Neural cell (in vitro differentiated cells): Measurements from ENCODE around the gene CSMD2. TPM values are rescaled to one million over a fixed set of nuclear protein-coding genes. Genes with fewer than 3 reads are reported as not detected.

ENCODE experiments used
- H2AFZ ChIP-seq: fragments of 200-600, 300-800 bp; sonication (generic), shearing (Covaris generic); 2 replicates; pipeline ENCODE4 v1.6.0; 2014; ENCODE audit warnings: low read depth, mild to moderate bottlenecking, antibody characterized with exemption, low read length, moderate library complexity
- H3F3A ChIP-seq: fragments of 200-600 bp; shearing (Covaris generic); 2 replicates; pipeline ENCODE4 v1.6.1; 2016; ENCODE audit warnings: mild to moderate bottlenecking, moderate library complexity, mixed read lengths, antibody characterized with exemption, low read length; ENCODE audit not compliant: insufficient read depth, poor library complexity, severe bottlenecking
- H3K27ac ChIP-seq: fragments of 200-600, 300-800 bp; sonication (generic), shearing (Covaris generic); 2 replicates; pipeline ENCODE4 v1.5.1; 2014; ENCODE audit warnings: mild to moderate bottlenecking, low read length, moderate library complexity
- H3K27me3 ChIP-seq: fragments of 300-800, 200-600 bp; sonication (generic), shearing (Covaris generic); 2 replicates; pipeline ENCODE4 v1.6.0; 2014; ENCODE audit warnings: mild to moderate bottlenecking, low read depth, low read length, moderate library complexity; ENCODE audit not compliant: insufficient read depth
- H3K36me3 ChIP-seq: fragments of 300-800, 200-600 bp; sonication (generic), shearing (Covaris generic); 2 replicates; pipeline ENCODE4 v1.5.1; 2014; ENCODE audit warnings: mild to moderate bottlenecking, antibody characterized with exemption, low read length, moderate library complexity; ENCODE audit not compliant: insufficient read depth
- H3K4me2 ChIP-seq: fragments of 300-800, 200-600 bp; sonication (generic), shearing (Covaris generic); 2 replicates; pipeline ENCODE4 v1.6.0; 2014; ENCODE audit warnings: mild to moderate bottlenecking, low read length
- H3K4me3 ChIP-seq: fragments of 300-800, 200-600 bp; sonication (generic), shearing (Covaris generic); 2 replicates; pipeline ENCODE4 v1.5.1; 2014; ENCODE audit warnings: mild to moderate bottlenecking, low read length, moderate library complexity
- H3K79me2 ChIP-seq: fragments of 200-600 bp; shearing (Covaris generic); replicated peaks from 2 replicates; pipeline ENCODE4 v1.6.0; 2014; ENCODE audit warnings: mild to moderate bottlenecking, low read length, moderate library complexity; ENCODE audit not compliant: insufficient read depth
- H3K9ac ChIP-seq: fragments of 300-800, 200-600 bp; sonication (generic), shearing (Covaris generic); 2 replicates; pipeline ENCODE4 v1.6.1; 2016; ENCODE audit warnings: mild to moderate bottlenecking, low read length, mixed read lengths
- H3K9me2 ChIP-seq: fragments of 200-600 bp; shearing (Covaris generic); 2 replicates; pipeline ENCODE4 v1.6.1; 2016; ENCODE audit warnings: mild to moderate bottlenecking, low read length, mixed read lengths; ENCODE audit not compliant: insufficient read depth
- H3K9me3 ChIP-seq: fragments of 200-600, 300-800 bp; sonication (generic), shearing (Covaris generic); 2 replicates; pipeline ENCODE4 v1.6.1; 2016; ENCODE audit warnings: mild to moderate bottlenecking, mixed run types, low read length, moderate library complexity, mixed read lengths
- H4K20me1 ChIP-seq: fragments of 200-600 bp; shearing (Covaris generic); 2 replicates; pipeline ENCODE4 v1.6.1; 2016; ENCODE audit warnings: mild to moderate bottlenecking, mixed run types; ENCODE audit not compliant: insufficient read depth
- EP300 ChIP-seq: fragments of 450-650 bp; conservative IDR thresholded peaks from 2 replicates; pipeline ENCODE4 v1.6.1; 2014; ENCODE audit warnings: antibody characterized with exemption, mild to moderate bottlenecking, moderate library complexity; ENCODE audit not compliant: poor library complexity, severe bottlenecking
- EZH2 ChIP-seq: fragments of 200-600, 300-800 bp; shearing (Covaris generic), sonication (generic); IDR thresholded peaks from 2 replicates; pipeline ENCODE4 v1.6.1; 2014; ENCODE audit warnings: antibody characterized with exemption, low read length, borderline replicate concordance, mild to moderate bottlenecking; ENCODE audit not compliant: insufficient read depth, poor library complexity, severe bottlenecking
- MXI1 ChIP-seq: fragments of 450-650 bp; conservative IDR thresholded peaks from 2 replicates; pipeline ENCODE4 v1.6.1; 2014; ENCODE audit warnings: antibody characterized with exemption, mild to moderate bottlenecking; ENCODE audit not compliant: poor library complexity, severe bottlenecking
- POLR2AphosphoS5 ChIP-seq: IDR thresholded peaks from 2 replicates; pipeline ENCODE4 v1.6.1; 2012
- RAD21 ChIP-seq: fragments of 450-650 bp; conservative IDR thresholded peaks from 2 replicates; pipeline ENCODE4 v1.6.1; 2014; ENCODE audit warnings: antibody characterized with exemption, mild to moderate bottlenecking, moderate library complexity
- SMC3 ChIP-seq: fragments of 450-650 bp; conservative IDR thresholded peaks from 2 replicates; pipeline ENCODE4 v1.6.1; 2014; ENCODE audit warnings: antibody characterized with exemption, mild to moderate bottlenecking, moderate library complexity; ENCODE audit not compliant: poor library complexity
- TAF1 ChIP-seq: IDR thresholded peaks from 2 replicates; pipeline ENCODE4 v1.6.1; 2012; ENCODE audit warnings: low read depth
- polyA plus RNA-seq: library from polyadenylated mRNA; depleted of rRNA; stranded (reverse); fragments of >200 nt; gene quantifications from 2 replicates; pipeline ENCODE4 v1.2.3, GENCODE V29; 2014
- TF ChIP-seq, protein P1 (sequence below): fragments of 450-650 bp; IDR thresholded peaks from 2 replicates; pipeline ENCODE4 v1.5.1; 2014; ENCODE audit warnings: antibody characterized with exemption, mild to moderate bottlenecking, moderate library complexity; ENCODE audit not compliant: poor library complexity, severe bottlenecking
- TF ChIP-seq, protein P2 (sequence below): IDR thresholded peaks from 2 replicates; pipeline ENCODE4 v1.6.1; 2012; ENCODE audit warnings: borderline replicate concordance

The CSMD2 gene
- polyA plus RNA-seq, 1 donor from 2014 or later: 9.6 TPM

DNA sequence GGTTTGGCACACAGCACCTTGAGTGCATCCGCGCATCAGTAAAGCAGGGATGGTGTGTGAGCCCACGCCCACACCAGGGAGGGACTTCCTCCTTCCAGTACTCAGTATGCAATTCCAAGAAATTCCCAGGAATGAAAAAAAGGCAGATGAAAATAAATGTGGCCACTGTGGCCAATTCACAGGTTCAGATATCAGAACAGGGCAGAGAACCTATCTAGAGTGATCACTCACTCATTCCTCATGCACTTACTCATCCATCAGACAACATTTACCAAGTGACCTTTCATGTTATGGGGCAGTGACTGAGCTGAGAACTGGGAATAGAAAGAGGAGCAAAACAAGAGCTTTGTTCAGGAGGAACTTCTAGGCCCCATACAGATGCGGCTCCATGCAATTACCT lies 578.9 kb downstream of the CSMD2 start:
- Histone ChIP-seq H3K9me2 (no peaks in the 10 kb centered on the region), H3K27ac (no peak overlapping the region), H4K20me1 (no peaks in the 10 kb centered on the region), H3K79me2 (no peaks in the 10 kb centered on the region), H3K27me3 (no peaks in the 10 kb centered on the region), H3K36me3 (no peaks in the 10 kb centered on the region), H3K9me3 (no peaks in the 10 kb centered on the region), H3F3A (no peaks in the 10 kb centered on the region), H3K9ac (no peak overlapping the region), H3K4me3 (no peak overlapping the region), H3K4me2 (no peak overlapping the region), H2AFZ (no peak overlapping the region)
- TF ChIP-seq POLR2AphosphoS5: no peak
- TF ChIP-seq MXI1: no peak
- TF ChIP-seq SMC3: no peak
- no peak for TF ChIP-seq EP300
- TF ChIP-seq, protein P1, sequence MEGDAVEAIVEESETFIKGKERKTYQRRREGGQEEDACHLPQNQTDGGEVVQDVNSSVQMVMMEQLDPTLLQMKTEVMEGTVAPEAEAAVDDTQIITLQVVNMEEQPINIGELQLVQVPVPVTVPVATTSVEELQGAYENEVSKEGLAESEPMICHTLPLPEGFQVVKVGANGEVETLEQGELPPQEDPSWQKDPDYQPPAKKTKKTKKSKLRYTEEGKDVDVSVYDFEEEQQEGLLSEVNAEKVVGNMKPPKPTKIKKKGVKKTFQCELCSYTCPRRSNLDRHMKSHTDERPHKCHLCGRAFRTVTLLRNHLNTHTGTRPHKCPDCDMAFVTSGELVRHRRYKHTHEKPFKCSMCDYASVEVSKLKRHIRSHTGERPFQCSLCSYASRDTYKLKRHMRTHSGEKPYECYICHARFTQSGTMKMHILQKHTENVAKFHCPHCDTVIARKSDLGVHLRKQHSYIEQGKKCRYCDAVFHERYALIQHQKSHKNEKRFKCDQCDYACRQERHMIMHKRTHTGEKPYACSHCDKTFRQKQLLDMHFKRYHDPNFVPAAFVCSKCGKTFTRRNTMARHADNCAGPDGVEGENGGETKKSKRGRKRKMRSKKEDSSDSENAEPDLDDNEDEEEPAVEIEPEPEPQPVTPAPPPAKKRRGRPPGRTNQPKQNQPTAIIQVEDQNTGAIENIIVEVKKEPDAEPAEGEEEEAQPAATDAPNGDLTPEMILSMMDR: no peak
- no peak for TF ChIP-seq TAF1
- TF ChIP-seq, protein P2, sequence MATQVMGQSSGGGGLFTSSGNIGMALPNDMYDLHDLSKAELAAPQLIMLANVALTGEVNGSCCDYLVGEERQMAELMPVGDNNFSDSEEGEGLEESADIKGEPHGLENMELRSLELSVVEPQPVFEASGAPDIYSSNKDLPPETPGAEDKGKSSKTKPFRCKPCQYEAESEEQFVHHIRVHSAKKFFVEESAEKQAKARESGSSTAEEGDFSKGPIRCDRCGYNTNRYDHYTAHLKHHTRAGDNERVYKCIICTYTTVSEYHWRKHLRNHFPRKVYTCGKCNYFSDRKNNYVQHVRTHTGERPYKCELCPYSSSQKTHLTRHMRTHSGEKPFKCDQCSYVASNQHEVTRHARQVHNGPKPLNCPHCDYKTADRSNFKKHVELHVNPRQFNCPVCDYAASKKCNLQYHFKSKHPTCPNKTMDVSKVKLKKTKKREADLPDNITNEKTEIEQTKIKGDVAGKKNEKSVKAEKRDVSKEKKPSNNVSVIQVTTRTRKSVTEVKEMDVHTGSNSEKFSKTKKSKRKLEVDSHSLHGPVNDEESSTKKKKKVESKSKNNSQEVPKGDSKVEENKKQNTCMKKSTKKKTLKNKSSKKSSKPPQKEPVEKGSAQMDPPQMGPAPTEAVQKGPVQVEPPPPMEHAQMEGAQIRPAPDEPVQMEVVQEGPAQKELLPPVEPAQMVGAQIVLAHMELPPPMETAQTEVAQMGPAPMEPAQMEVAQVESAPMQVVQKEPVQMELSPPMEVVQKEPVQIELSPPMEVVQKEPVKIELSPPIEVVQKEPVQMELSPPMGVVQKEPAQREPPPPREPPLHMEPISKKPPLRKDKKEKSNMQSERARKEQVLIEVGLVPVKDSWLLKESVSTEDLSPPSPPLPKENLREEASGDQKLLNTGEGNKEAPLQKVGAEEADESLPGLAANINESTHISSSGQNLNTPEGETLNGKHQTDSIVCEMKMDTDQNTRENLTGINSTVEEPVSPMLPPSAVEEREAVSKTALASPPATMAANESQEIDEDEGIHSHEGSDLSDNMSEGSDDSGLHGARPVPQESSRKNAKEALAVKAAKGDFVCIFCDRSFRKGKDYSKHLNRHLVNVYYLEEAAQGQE: no peak
- no peak for TF ChIP-seq EZH2
- TF ChIP-seq RAD21: no peak

DNA sequence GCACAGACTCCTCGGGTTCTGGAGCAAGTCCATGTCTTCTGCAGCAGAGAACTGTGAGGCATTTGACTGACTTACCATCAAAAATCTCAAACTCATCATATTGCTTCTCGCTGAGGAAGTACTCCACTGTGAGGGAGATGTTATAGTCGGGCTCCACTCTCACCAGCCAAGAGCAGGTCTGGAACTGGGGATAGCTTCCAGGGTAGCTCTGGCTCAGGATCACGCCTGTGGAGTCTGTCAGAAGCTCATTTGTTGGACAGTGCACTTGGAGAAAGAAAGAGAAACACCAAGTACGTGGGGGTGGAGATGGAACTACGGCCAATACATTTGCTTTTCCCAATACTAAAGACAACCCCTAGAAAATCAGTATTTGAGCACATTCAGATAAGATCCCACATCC lies 581.5 kb downstream of the CSMD2 start:
- Histone ChIP-seq H4K20me1 (no peaks in the 10 kb centered on the region), H3K27me3 (no peaks in the 10 kb centered on the region), H3K4me3 (no peak overlapping the region), H3K27ac (no peak overlapping the region), H2AFZ (no peak overlapping the region), H3K9me3 (no peaks in the 10 kb centered on the region), H3K9ac (no peak overlapping the region), H3K36me3 (no peaks in the 10 kb centered on the region), H3K9me2 (no peaks in the 10 kb centered on the region), H3K79me2 (no peaks in the 10 kb centered on the region), H3F3A (no peaks in the 10 kb centered on the region), H3K4me2 (no peak overlapping the region)
- TF ChIP-seq EP300 (no peak), RAD21 (no peak), SMC3 (no peak)
